ENCODE measurements around the gene SLC6A19.

SLC6A19 gene

DNA sequence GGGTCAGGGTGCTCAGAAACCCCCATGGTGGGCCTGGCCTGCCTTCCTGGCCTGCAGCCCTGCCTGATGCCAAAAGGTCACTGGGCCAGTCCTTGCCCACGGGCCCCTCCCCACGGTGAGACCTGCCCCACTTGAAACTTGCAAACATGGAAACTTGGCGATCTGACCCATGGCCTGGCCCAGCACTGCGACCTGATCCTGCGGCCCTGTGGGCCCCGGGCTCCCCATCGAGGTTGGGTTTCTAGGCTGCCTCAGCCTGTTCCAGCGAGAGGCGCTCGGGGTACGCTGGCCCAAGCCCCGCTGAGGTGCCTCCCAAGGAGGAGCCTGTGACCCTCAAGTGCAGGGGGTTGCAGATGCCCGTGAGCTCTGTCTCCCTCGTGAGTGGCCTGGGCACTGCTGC is 37.5 kb upstream of the SLC6A19 start:
- intact Hi-C loops (cut with DNase I) = loop anchor here (10.0 kb wide), 2 partner anchors 239 to 481 kb away; no protein-coding TSS in a partner anchor
- no peak for DNase-seq

DNA sequence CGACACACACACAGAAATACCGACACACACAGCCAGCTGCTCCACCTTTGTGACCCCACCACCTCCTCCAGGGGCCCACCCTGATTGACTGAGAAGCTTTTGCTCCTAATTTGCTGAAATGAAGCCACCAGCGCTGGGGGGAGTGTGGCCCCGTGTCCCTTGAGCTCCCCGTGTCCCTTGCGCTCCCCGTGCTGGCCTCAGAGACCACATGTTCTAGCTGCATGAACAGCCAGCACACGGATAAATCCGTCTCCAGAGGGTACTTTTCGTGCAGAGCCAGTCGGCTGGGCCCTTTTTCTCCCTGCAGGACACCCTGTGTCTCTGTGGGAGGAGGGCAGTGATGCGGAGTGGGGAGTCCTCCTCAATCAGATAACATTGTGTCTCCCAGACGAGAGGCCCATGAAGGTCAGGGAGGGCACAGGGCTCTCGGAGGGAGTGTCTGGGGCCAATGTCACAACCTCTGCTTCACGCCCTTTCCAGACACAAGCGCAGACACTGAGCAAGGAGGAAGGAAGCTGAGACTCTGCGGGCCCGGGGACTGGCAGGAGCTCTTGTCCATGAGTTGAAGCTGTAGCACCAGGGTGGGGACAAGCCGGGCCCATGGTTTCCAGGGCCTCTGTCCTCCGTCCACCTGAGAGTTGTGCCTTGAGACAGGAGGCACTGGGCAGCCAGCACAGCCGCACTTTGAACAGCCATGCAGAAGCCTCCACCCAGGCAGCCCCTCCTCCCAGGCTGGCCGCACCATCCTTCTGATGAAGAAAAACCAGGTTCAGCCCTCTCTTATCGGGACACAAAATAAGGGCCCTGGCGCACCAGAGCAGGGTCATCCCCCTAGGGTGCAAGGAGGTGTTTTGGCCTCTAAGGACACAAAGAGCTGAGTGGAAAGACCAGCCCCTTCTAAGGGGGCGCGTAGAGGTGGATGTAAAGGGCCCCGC is 36.4 kb upstream of the SLC6A19 start:
- no peak for DNase-seq
- intact Hi-C loops (cut with DNase I) = loop anchor here (10.0 kb wide), 2 partner anchors 240 to 480 kb away; no protein-coding TSS in a partner anchor

DNA sequence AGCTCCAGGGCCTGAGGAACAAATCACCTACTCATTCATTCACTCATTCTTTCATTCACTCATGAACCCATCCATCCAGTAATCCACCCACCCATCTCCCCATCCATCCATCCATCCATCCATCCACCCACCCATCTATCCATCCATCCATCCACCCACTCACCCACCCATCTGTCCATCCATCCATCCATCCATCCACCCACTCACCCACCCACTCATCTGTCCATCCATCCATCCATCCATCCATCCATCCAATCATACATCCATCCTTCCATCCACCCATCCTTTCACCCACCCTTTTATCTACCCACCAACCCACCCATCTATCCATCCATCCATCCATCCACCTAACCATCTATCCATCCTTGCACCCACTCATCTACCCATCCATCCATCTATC is 35.5 kb upstream of the SLC6A19 start:
- no peak for DNase-seq
- intact Hi-C loops (cut with DNase I) = loop anchor here (10.0 kb wide), 2 partner anchors 241 to 479 kb away; no protein-coding TSS in a partner anchor

DNA sequence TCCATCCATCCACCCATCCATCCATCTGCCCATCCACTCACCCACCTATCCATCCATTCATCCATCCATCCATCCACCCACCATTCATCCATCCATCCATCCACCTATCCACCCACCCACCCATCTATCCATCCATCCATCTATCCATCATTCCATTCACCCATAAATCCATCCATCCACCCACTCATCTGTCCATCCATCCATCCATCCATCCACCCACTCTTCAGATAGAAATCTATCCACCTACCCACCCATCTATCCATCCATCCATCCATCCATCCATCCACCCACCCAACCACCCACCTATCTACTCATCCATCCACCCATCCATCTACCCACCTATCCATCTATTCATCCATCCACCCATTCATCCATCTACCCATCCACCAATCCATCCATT is 35.0 kb upstream of the SLC6A19 start:
- intact Hi-C loops (cut with DNase I) = loop anchor here (10.0 kb wide), 2 partner anchors 242 to 478 kb away; no protein-coding TSS in a partner anchor
- DNase-seq = no peak

DNA sequence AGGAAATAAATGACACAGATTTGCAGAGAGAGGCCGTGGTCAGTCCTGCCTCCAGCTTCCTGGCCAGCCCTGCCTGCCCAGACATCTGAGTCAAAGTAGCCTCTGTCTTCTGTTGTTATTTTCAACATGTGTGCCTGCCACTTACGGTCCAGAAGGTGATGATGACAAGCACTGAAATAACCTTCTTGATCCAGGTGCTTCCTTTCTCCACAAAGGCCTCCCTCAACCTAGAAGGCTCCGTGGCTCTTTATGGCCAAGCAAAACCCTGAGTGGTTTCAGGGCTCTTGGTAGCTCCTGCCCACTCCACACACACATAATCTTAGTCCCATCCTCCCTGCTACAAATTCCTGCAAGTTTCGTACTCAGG is 34.1 kb upstream of the SLC6A19 start:
- DNase-seq = no peak
- intact Hi-C loops (cut with DNase I) = loop anchor here (10.0 kb wide), 2 partner anchors 243 to 477 kb away; no protein-coding TSS in a partner anchor

DNA sequence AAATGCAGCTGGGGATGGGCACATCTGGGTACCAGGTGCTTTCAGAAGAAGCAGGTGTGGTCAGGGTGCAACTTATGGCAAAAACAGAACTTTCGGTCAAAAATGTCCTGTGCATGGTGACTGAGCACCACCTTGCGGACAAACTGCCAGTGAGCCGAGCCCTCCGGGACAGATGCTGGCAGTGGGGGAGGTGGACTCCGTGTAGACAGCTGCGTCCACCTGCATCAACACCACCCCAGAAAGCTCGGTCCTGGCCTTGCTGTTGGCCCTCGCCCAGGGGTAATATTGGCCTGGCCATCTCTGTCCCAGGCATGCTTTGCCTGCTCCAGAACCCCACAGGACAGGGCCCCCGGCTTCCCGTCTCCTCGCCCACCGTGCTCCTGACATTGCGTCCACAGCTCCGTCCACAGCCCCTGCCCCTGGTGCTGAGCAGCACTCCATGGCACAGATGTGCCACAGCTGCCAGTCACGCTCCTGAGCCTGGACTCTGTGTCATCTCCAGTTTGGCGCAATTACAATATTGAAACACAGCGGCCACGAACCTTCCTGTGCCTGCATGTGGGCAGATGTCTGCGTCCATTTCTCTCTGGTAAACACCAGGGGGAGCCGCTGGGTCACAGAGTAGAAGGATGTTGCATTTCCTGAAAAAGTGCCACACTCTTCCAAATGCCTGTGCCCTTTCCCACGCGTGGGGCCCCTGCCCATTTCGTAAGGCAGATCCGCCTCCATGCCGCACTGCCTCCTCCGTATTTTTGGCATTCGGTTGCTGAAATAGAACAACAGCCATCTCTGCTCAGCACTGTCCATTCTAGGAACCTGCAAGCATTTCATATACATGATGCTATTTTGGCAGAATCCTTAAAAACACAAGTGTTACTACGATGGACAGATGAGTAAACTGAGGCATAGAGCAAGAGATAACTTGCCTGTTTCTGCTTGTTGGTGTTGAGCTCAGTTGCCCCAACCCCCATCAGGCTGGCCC is 33.4 kb upstream of the SLC6A19 start:
- DNase-seq = peak; percentile 47 to 92 (median 81)
- intact Hi-C loops (cut with DNase I) = loop anchor here (10.0 kb wide), 2 partner anchors 243 to 477 kb away; no protein-coding TSS in a partner anchor

DNA sequence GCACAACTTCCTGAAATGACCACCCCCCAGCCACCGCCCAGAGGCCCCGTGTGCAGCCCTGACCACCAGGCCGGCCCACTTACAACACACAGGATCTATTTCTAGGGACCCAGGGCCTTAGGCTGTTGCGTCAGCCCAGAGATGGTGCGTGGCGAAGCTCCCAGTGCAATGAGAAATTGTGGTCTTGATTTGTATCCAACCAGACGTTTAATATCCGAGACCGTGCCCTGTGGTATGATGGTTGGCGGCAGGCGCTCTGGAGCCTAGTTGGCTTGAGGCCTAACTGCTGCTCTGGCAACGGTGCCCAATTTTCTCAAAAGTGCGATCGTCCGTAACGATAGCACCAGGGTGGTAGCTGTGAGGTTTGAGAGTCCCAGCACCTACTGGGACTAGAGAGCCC is 32.6 kb upstream of the SLC6A19 start:
- intact Hi-C loops (cut with DNase I) = loop anchor here (10.0 kb wide), 2 partner anchors 244 to 476 kb away; no protein-coding TSS in a partner anchor
- no peak for DNase-seq

DNA sequence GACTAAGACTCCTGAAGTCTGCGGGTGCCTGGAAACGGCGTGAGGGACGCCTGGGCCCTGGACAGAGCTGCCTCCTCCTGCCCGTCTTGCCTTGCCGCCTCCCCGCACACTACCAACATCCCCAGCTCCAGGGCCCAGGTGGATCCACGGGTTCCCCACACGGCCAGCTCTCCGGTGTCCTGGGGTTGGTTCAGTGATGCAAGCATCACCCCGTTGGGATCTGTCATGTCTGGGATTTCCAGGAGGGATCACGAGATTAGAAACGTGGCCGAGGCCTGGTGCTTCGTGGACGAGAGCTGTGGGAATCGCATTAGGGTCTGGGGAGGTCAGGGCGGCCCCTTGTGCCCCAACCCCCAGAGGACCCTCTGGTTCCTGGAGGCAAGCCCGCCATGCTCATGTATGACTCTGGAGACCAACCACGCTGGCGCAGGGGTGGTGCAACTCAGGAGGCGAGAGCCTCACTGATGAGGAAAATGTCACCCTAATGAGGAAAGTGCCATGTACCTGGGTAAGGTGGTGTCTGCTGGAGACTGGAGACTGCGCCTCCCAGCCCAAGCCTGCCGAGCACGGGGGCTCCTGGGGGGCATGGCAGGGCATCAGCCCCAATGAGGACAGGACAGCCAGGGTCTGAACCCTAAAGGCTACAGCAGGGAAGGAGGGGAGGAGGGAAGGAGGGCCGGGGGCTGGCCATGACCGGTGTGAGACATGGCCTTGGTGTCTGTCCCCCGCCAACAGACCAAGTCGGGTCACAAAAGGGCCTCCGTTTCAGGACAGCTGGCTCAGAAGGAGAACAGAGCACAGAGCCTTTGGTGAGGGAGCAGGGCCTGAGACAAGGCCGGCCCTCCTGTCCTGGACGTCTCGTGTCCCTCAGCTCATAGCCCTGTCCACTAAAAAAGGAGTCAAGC is 31.9 kb upstream of the SLC6A19 start:
- DNase-seq = no peak
- intact Hi-C loops (cut with DNase I) = loop anchor here (10.0 kb wide), 2 partner anchors 245 to 475 kb away; no protein-coding TSS in a partner anchor

DNA sequence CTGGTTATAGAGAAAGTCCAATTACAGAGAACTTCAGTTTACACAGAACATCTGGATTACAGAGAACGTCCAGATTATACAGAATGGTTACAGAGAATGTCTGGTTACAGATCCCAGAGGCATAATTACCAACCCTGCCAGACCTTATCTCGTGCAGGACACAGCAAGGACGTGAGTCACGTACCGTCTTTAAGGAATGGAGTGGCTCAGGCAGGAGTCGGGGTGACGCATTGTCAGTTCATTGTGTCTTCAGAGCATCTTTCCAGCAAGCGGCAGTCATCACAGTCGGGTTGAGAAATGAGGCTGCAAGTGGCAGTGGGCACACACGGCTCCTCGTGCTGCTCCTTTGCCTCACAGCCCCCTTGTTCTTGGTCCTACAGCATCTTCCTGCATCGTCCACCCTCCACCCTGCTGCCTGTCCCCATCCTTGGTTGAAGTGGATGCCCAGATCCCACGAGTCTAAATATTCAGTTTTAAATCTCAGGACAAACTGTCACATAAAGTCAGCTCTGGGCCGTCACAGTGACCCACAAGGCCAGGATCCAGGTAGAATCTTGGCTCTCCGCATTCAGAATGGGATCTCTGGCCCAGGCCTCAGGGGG is 30.0 kb upstream of the SLC6A19 start:
- intact Hi-C loops (cut with DNase I) = no loop called here

DNA sequence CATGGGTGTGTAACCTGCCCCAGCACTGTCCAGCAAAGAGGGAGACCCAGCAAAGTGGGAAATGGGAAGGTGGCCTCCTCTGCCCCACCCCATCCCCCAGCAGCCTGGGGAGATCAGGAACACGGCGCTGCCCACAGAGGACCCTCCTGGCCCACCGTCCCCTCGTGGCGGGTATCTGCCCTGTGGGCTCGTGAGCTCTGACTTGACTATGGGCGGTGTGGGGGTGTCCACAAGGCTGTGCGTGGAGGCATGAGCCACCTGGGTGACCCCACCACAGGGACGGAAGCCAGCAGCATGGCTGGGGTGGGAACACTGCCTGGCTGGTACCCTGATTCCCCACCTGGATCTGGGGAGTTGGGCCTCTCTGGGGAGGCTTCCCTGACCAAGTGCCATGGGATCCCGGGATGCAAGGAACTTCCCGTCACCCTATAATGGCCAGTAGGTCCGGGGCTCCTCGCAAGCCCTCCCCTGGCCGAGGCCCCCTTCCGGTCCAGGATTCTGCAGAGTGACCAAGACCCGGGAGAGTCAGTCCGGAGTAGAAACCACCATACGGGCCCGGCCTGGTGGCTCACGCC is 29.3 kb upstream of the SLC6A19 start:
- intact Hi-C loops (cut with DNase I) = no loop called here
- DNase-seq = no peak

More for the DNA sequence above, 30.0 kb upstream of the SLC6A19 start:
- no peak for DNase-seq

DNA sequence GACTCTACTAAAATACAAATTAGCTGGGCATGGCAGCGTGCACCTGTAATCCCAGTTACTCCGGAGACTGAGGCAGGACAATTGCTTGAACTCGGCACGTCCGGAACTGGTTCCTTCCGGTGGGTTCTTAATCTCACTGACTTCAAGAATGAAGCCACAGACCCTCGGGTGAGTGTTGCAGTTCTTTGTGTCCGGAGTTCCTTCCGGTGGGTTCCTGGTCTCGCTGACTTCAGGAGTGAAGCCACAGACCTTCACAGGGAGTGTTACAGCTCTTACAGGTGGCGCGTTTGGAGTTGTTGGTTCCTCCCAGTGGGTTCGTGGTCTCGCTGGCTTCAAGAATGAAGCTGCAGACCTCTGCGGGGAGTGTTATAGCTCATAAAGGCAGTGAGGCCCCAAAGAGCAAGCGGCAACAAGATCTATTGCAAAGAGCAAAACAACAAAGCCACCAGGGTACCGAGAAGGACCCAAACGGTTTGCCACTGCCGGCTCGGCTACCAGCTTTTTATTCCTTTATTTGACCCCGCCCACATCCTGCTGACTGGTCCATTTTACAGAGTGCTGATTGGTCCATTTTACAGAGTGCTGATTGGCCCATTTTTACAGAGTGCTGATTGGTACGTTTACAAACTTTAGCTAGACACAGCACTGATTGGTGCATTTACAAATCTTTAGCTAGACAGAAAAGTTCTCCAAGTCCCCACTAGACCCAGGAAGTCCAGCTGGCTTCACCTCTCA is 28.6 kb upstream of the SLC6A19 start:
- intact Hi-C loops (cut with DNase I) = no loop called here
- peak in 1 of 42 donors; percentile 1 for DNase-seq

DNA sequence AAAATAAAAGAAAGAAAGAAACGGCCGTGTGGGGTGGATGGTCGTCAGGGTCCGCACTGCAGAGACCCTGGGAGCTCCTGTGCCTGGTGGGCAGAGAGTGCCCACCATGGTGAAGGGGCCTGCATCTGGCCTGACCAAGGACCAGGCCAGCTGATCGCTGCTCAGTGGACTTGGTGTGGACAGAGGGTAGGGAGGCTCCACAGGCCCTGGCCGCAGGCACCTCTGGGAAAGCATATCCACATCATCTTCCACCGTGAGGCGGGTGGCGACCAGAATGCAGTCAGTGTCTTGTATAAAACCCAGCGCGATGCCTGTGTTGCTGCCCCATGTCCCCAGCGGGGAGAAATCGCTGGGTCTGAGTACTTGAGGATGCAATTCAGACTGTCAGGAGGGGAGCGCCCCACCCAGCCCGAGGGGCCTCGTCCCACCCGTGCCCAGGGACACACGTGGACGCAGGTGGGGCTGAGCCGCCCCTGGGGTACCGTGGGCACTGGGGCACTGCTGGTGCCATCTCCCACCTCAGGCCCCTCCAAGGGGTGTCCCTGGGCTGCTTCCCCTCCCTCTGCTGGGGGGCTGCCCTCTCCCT is 27.8 kb upstream of the SLC6A19 start:
- DNase-seq = peak in 2 of 42 donors; percentile 5 to 11
- intact Hi-C loops (cut with DNase I) = no loop called here

DNA sequence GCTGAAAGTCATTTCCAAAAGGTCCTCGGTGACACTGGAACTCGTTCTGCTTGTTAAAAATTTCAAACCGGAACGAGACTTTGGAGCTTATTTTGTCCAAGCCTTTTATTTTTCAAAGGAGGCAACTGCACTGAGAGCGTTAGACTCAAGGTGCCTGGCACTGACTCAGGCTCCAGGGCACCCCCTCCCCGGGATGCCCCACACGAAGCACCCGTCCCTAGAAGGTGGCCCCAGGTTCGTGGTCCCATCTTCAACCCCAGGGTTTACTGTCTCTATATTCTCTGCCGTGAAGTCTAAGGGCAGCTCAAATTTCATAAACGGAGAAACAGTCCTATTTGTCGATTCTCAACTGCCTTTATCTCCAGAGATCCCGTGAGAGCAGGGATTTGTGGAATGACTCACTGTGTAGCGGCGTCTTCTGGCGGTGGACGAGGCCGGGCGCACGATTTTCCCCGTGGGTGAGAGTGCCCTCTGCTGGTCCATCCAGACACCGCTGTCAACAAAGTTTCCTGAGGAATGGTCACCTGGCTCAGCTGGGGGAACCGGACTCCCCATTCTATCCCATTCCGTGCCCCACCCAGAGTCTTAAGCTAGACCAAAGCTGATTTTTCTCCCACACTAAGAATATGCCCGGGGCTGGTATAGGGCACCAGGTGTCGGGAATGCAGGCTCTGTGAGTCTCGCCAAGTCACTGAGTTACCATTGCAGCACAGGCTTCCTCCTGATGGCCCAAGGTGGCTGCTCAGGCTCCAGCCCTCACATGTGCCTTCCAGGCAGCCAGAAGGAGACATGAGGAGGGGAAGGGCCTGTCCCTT is 27.1 kb upstream of the SLC6A19 start:
- intact Hi-C loops (cut with DNase I) = no loop called here
- DNase-seq = peak in 39 of 42 donors; percentile 8 to 86 (median 58)

DNA sequence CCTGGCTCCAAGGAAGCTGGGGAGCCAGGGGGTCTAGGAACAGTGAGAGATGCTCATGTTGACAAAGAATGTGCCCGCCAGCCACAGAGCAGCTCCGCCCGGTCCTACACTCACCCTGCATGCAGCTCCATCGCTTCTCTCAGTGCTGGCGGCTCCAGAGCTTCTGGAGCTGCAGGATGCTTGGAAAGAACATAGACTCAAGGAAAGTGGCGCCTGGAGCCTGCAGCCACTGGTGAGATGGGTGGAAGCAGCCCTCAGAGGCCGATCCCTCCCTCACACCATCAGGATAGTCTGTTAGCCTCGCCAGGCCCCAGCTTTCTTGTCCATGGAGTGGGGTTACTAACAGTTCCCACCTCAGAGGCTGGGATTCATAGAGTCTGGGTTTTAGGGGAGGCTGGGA is 26.4 kb upstream of the SLC6A19 start:
- intact Hi-C loops (cut with DNase I) = no loop called here
- peak in 4 of 42 donors; percentile 1 to 12 (median 7) for DNase-seq

DNA sequence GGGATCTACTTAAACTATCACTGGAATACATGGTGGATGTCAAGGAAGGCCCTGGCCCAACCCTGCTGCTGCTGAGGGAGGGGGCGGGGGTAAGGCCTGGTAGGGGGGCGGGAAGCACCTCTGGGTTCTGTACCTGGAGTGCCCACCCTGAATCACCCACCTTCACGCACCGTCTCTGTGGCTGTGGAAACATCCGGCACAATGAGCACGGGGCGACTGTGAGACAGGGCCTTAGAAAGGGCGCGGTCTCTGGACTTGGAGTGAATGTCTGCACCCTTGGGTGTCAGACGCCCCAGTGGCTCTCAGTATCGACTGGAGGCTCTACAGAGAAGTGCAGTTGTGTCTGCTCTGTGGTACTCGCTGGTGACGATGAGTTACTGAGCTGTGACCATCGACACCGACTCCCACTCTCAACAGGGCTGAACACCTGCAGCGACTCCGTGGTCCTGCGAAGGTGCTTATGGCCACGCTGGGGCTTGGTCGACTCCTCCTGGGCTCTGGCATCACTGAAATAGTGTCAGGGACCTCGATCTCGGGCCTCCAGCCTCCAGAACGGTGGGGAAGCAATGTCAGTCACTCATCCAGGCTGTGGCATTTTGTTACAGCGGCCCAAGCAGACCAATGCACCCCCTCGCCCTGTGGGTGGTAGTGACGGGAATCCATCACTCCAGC is 25.5 kb upstream of the SLC6A19 start:
- intact Hi-C loops (cut with DNase I) = no loop called here
- DNase-seq = peak in 4 of 42 donors; percentile 1 to 18 (median 7)

Measured in head of caudate nucleus (tissue), 42 donors.